Endothelial cell of umbilical vein (primary cell): Measurements from ENCODE around the gene PLEKHA7. TPM values are rescaled to one million over a fixed set of nuclear protein-coding genes. Genes with fewer than 3 reads are reported as not detected.

Experiments used
- BruUV-seq: library from RNA; stranded (reverse); fragments of 400-500 nt; replicated peaks from 2 replicates; lab custom pipeline; 2021; lab: Mats Ljungman, UMichigan
- CTCF ChIA-PET: fragments of 300-600, 350-600 bp; sonication (Branson Sonifier 250); formaldehyde crosslinking; loops from one replicate; lab custom pipeline; 2021; ENCODE audit warnings: antibody characterized with exemption, inconsistent platforms; lab: Charles Lee
- POLR2A ChIA-PET: fragments of 300-600, 350-600 bp; sonication (Branson Sonifier 250); formaldehyde crosslinking; loops from one replicate; lab custom pipeline; 2021; ENCODE audit warnings: antibody characterized with exemption, inconsistent platforms; lab: Charles Lee
- DNase-seq: peaks from one replicate; pipeline ENCODE4 v3.0.0-alpha.2; 2011; ENCODE audit warnings: low read depth, low spot score
- FAIRE-seq: peaks from 2 replicates; lab custom pipeline; 2011; peaks lifted over from hg19 to GRCh38; lab: Jason Lieb, UNC
- H2AFZ ChIP-seq: 2 replicates; pipeline ENCODE4 v1.6.0; 2012; ENCODE audit warnings: low read depth, low read length, control low read depth, inconsistent platforms
- H3K27ac ChIP-seq: 2 replicates; pipeline ENCODE4 v1.5.1; 2011; ENCODE audit warnings: low read depth, mild to moderate bottlenecking, control low read depth, low read length, moderate library complexity; ENCODE audit not compliant: insufficient read depth
- H3K27me3 ChIP-seq, 2 experiments: 2 replicates each; pipeline versions ENCODE4 v1.6.0 to v1.6.1; 2011; ENCODE audit warnings: low read length in 2 of 2, mixed read lengths in 1 of 2; ENCODE audit not compliant: control insufficient read depth in 2 of 2, insufficient read depth in 2 of 2
- H3K36me3 ChIP-seq, 2 experiments: 2 replicates in 1 of 2; 3 replicates in 1 of 2; pipeline ENCODE4 v1.5.1; 2011; ENCODE audit warnings: low read length in 2 of 2, mild to moderate bottlenecking in 1 of 2, moderate library complexity in 1 of 2; ENCODE audit not compliant: control insufficient read depth in 2 of 2, insufficient read depth in 2 of 2; ENCODE audit errors: extremely low read depth in 1 of 2
- H3K4me1 ChIP-seq: 3 replicates; pipeline ENCODE4 v1.5.1; 2011; ENCODE audit warnings: mild to moderate bottlenecking, low read length; ENCODE audit not compliant: control insufficient read depth, insufficient read depth; ENCODE audit errors: extremely low read depth
- H3K4me2 ChIP-seq: 2 replicates; pipeline ENCODE4 v1.6.1; 2011; ENCODE audit warnings: low read length, control low read depth, mixed read lengths; ENCODE audit not compliant: insufficient read depth
- H3K4me3 ChIP-seq, 3 experiments: fragments of 200-600 bp in 1 of 3; sonication (generic), shearing (Covaris generic) in 1 of 3; replicated peaks in 1 of 3; 2 replicates each; pipeline ENCODE4 v1.5.1; 2011 to 2016; ENCODE audit warnings: control low read depth in 3 of 3, low read length in 3 of 3, mild to moderate bottlenecking in 2 of 3, inconsistent platforms in 1 of 3, low read depth in 1 of 3, moderate library complexity in 1 of 3; ENCODE audit not compliant: insufficient read depth in 1 of 3
- H3K79me2 ChIP-seq: 2 replicates; pipeline ENCODE4 v1.6.0; 2012; ENCODE audit warnings: low read length, inconsistent platforms; ENCODE audit not compliant: control insufficient read depth, insufficient read depth
- H3K9ac ChIP-seq: replicated peaks from 2 replicates; pipeline ENCODE3; 2011; ENCODE audit warnings: low read length, control low read depth; ENCODE audit not compliant: insufficient read depth; ENCODE audit errors: extremely low read depth
- H3K9me1 ChIP-seq: replicated peaks from 3 replicates; pipeline ENCODE4 v1.6.0; 2011; ENCODE audit warnings: mild to moderate bottlenecking, low read length; ENCODE audit not compliant: control insufficient read depth, insufficient read depth; ENCODE audit errors: extremely low read depth
- H3K9me3 ChIP-seq: replicated peaks from 2 replicates; pipeline ENCODE4 v1.5.1; 2012; ENCODE audit warnings: low read length, inconsistent platforms; ENCODE audit not compliant: control insufficient read depth, insufficient read depth
- H4K20me1 ChIP-seq: replicated peaks from 2 replicates; pipeline ENCODE3; 2011; ENCODE audit warnings: mild to moderate bottlenecking, low read length; ENCODE audit not compliant: control insufficient read depth, insufficient read depth; ENCODE audit errors: extremely low read depth
- CTCF ChIP-seq, 2 donors: IDR thresholded peaks; 1 replicate in 1 of 2; 2 replicates in 1 of 2; pipeline ENCODE4 v1.5.1; 2011; ENCODE audit warnings: low read length in 2 of 2, mild to moderate bottlenecking in 2 of 2, moderate library complexity in 2 of 2, control low read depth in 1 of 2, inconsistent platforms in 1 of 2, low read depth in 1 of 2; ENCODE audit not compliant: insufficient read depth in 1 of 2; ENCODE audit errors: extremely low read depth in 1 of 2
- FOS ChIP-seq: IDR thresholded peaks from 2 replicates; pipeline ENCODE4 v1.6.1; 2011; ENCODE audit warnings: mild to moderate bottlenecking, low read length, moderate library complexity, borderline replicate concordance; ENCODE audit not compliant: insufficient read depth
- GATA2 ChIP-seq: IDR thresholded peaks from 2 replicates; pipeline ENCODE4 v1.7.0; 2011; ENCODE audit warnings: low read depth, mild to moderate bottlenecking, moderate library complexity, mixed read lengths, low read length; ENCODE audit not compliant: insufficient read length, insufficient read depth
- JUN ChIP-seq: IDR thresholded peaks from 2 replicates; pipeline ENCODE4 v1.6.1; 2011; ENCODE audit warnings: borderline replicate concordance, low read depth; ENCODE audit not compliant: insufficient read length, insufficient read depth
- MAX ChIP-seq: IDR thresholded peaks from 2 replicates; pipeline ENCODE4 v1.6.1; 2011; ENCODE audit not compliant: insufficient read depth, insufficient read length
- POLR2AphosphoS5 ChIP-seq: IDR thresholded peaks from 2 replicates; pipeline ENCODE4 v1.6.1; 2012; ENCODE audit warnings: low read depth, mild to moderate bottlenecking, control low read depth, low read length, moderate library complexity; ENCODE audit not compliant: insufficient read depth
- dilution Hi-C: fragments of 300-500 bp; cut with MboI; formaldehyde crosslinking; loops from one replicate; pipeline ENCODE4 v1.15.0; 2019; ENCODE audit warnings: low sequenced_read_pairs; ENCODE audit not compliant: extremely low pct_ligation_motif_present
- intact Hi-C: fragments of 100-400 bp; cut with micrococcal nuclease; formaldehyde crosslinking; loops from one replicate; pipeline ENCODE4 v1.10.0; 2022
- polyA plus RNA-seq, 4 experiments: library from polyadenylated mRNA; depleted of rRNA in 3 of 4; stranded (reverse) in 3 of 4; unstranded in 1 of 4; fragments of >200 nt; gene quantifications; 2 replicates each; pipeline versions ENCODE4 v1.2.1 to v1.2.3, GENCODE V29; 2011 to 2012; ENCODE audit warnings: missing spikeins in 1 of 4
- total RNA-seq: library from RNA; stranded (reverse); gene quantifications from 2 replicates; pipeline ENCODE4 v1.2.3, GENCODE V29; 2021

PLEKHA7 gene
- total and polyA plus RNA-seq, 2 donors (not counting 3 experiments of a cell fraction or from before 2014, with no cell fraction given): 1.7 to 3.8 TPM

GRCh38 chr11:16787035-16787742 lies 227.0 kb downstream of the PLEKHA7 start:
- Histone ChIP-seq H4K20me1 (no peaks in the 10 kb centered on the region), H3K79me2 (no peaks in the 10 kb centered on the region), H3K27me3 (no peaks in the 10 kb centered on the region), H3K27ac (peak overlapping the region; percentile 50), H2AFZ (no peak overlapping the region), H3K36me3 (no peaks in the 10 kb centered on the region), H3K9ac (peak overlapping the region; percentile 6), H3K4me1 (peaks cover 64% of the 10 kb centered on the region), H3K9me3 (no peaks in the 10 kb centered on the region), H3K4me3 (no peak overlapping the region), H3K9me1 (no peaks in the 10 kb centered on the region), H3K4me2 (peak overlapping the region; percentile 59)
- DNase-seq (peak; percentile 81), FAIRE-seq (peak; percentile 91)
- BruUV-seq: no TSS peak
- ChIA-PET CTCF (interaction anchor here (0.9 to 6.2 kb wide), 11 partner anchors 13 to 291 kb away, joined by 3 to 159 read pairs (median 9); partner anchors contain the start of gene RPS13), POLR2A (no interaction called here)
- dilution Hi-C loops (no loop called here), intact Hi-C loops (loop anchor here (10.0 kb wide), 1 partner anchor 598 kb away; the partner anchor contains the start of gene KCNJ11)
- no peak for TF ChIP-seq MAX
- no peak for TF ChIP-seq POLR2AphosphoS5
- TF ChIP-seq CTCF (IDR thresholded peaks at IDR 0.05; ENCODE audit: extremely low read depth in 1 of 2, insufficient read depth in 1 of 2, low read depth in 1 of 2, low read length in 2 of 2): no peak
- TF ChIP-seq JUN: peak; percentile 79
- TF ChIP-seq GATA2: peak; percentile 83
- TF ChIP-seq FOS: peak; percentile 62
